Fibroblast of skin of scalp (primary cell): ENCODE data around the gene IFNA1.
A peak's percentile ranks its signal among the peaks of the same experiment; 100 is the strongest.
"Not testable (repeated sequence)": the region's sequence is repeated elsewhere in the genome, so short reads cannot be mapped to it uniquely, and the experiment has no call there.

Source experiments
- DNase-seq: peaks from one replicate; pipeline ENCODE4 v3.0.0-alpha.2; 2013

Gene IFNA1

GRCh38 chr9:21449312-21449711 is 9.1 kb downstream of the IFNA1 start:
- not testable (repeated sequence) for DNase-seq

- peak; percentile 41 for DNase-seq
These were observed 10.6 kb downstream of the IFNA1 start for GRCh38 chr9:21450733-21451394.

GRCh38 chr9:21452681-21453080 is 12.4 kb downstream of the IFNA1 start:
- DNase-seq, result no peak

- peak; percentile 13 for DNase-seq
These were observed 13.9 kb downstream of the IFNA1 start for GRCh38 chr9:21454149-21454548.

GRCh38 chr9:21455320-21455719 is 15.1 kb downstream of the IFNA1 start:
- DNase-seq, result peak; percentile 43

GRCh38 chr9:21461377-21461776 is 21.1 kb downstream of the IFNA1 start:
- DNase-seq, result no peak

GRCh38 chr9:21465138-21465537 is 24.9 kb downstream of the IFNA1 start:
- no peak for DNase-seq

- DNase-seq, result peak; percentile 68
These were observed 25.8 kb downstream of the IFNA1 start for GRCh38 chr9:21465859-21466518.

- no peak for DNase-seq
These were observed 29.9 kb downstream of the IFNA1 start for GRCh38 chr9:21470126-21470525.

- DNase-seq, result no peak
These were observed 33.0 kb downstream of the IFNA1 start for GRCh38 chr9:21473236-21473635.

- DNase-seq, result no peak
These were observed 37.2 kb downstream of the IFNA1 start for GRCh38 chr9:21477466-21477865.

GRCh38 chr9:21479152-21479702 is 39.0 kb downstream of the IFNA1 start:
- DNase-seq, result no peak

- no peak for DNase-seq
These were observed 41.3 kb downstream of the IFNA1 start for GRCh38 chr9:21481470-21482056.

GRCh38 chr9:21482213-21482612 is 42.0 kb downstream of the IFNA1 start, which contains the start of gene IFNE:
Gene IFNE, minus strand, starts transcription at chr9:21482313. Its CDS starts 619 bp downstream, at chr9:21481694.
- DNase-seq, result no peak
